GM19239 (cell line): ENCODE results near the gene NEK3.
"Not testable (repeated sequence)": the region's sequence is repeated elsewhere in the genome, so short reads cannot be mapped to it uniquely, and the experiment has no call there.

Experiments used
- DNase-seq: peaks from one replicate; pipeline ENCODE4 v3.0.0; 2011; ENCODE audit warnings: low spot score; ENCODE audit not compliant: insufficient read length
- FAIRE-seq: peaks from 2 replicates; lab custom pipeline; 2011; peaks lifted over from hg19 to GRCh38; lab: Jason Lieb, UNC

NEK3 gene, protein sequence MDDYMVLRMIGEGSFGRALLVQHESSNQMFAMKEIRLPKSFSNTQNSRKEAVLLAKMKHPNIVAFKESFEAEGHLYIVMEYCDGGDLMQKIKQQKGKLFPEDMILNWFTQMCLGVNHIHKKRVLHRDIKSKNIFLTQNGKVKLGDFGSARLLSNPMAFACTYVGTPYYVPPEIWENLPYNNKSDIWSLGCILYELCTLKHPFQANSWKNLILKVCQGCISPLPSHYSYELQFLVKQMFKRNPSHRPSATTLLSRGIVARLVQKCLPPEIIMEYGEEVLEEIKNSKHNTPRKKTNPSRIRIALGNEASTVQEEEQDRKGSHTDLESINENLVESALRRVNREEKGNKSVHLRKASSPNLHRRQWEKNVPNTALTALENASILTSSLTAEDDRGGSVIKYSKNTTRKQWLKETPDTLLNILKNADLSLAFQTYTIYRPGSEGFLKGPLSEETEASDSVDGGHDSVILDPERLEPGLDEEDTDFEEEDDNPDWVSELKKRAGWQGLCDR

DNA sequence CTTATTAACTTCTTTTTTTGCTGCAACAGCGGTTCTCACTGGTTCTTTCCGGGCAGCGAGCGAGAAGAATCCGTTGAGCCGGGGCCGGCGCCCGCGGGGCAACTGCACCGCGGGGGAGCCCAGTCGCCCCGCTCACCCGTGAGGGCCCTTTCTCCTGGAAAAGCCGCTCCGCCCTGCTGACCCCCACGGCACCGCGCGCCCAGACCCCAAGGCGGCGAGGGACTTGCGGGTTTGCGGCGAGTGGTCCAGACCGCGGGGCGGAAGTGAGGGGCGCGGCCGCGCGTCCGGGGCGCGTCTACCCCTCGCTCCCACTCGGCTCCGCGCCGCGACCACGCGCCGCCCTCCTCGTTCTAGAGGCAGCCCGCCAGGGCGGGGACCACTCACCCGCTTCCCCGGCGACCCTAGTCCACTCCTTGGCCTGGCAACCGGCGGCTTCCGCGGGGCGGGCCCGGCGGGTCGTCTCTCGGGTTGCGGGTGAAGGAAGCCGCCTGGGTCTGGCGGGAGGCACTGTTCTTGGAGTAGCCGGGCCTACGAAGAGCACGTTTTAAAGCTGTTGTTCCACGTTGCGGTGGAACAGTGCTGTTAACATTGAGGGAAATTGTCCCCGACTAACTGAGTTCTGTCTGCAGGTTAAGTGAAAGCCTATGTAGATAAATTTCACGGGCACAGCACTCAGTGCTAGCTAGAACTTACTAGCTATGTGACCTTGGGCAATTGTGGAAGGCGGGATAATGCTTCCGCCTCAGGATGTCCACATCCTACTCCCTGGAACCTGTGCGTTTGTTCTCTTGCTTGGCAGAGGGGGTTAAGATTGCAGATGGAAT lies at the start of gene NEK3:
NEK3 (minus strand) TSS at position 439 of the 824 bp plus-strand sequence. CDS start 3,406 bp downstream, outside the sequence.
- FAIRE-seq (peak; percentile 72), DNase-seq (peak; percentile 58)

DNA sequence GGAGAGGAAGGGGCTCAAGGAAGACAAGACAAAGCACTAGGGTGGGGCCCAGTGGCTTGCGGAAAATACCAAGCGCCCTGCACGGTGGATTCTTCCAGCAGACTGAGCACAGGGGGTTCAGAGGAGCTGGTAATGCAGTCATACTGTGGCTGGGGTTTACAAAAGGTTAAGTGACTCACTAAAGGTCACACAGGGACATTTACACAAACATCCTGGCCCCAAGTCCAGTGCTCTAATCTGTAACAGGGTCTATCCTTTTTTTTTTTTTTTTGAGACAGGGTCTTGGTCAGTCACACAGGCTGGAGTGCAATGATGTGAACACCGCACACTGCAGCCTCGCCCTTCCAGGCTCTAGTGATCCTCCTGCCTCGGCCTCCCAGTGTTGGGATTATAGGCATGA lies 49.0 kb upstream of the NEK3 start:
- DNase-seq, FAIRE-seq: not testable (repeated sequence)

DNA sequence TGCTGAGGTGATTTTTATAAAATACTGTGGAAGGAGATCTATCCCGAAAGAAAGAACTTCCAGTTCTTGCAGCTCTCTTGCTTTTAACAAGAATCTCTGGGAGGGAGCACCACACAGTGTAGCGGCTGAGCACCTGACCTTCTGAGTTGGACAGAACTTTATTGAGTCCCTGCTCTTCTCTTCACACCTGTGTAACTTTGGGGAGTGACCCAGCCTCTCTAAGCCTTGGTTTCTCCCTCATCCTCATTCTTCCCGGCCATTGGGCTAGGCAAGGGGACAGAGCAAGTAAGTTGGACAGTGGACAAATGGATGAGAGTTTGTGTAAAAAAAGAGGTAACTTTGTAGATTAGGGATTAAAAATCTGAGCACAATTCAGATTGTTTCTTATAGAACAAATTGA lies 48.5 kb upstream of the NEK3 start:
- FAIRE-seq, DNase-seq: not testable (repeated sequence)

DNA sequence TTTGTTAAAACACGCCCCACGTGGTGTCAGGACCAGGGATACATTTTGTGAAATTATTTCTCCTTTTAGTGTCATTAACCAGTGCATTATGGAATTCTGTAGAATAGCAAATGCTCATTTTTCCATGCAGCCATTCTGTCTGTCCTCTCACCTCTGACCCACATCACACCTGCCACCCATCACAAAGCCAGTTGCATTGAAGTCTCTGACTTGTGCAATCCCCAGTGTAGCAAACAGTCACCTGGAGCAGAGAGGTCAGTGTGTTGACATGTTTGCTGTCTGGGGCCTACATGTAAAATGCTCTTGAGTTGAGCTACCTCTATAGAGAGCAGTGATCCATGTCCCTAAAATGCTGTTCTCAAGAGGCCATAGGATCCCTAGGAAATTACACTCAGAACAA lies 47.9 kb upstream of the NEK3 start:
- FAIRE-seq, DNase-seq: not testable (repeated sequence)

DNA sequence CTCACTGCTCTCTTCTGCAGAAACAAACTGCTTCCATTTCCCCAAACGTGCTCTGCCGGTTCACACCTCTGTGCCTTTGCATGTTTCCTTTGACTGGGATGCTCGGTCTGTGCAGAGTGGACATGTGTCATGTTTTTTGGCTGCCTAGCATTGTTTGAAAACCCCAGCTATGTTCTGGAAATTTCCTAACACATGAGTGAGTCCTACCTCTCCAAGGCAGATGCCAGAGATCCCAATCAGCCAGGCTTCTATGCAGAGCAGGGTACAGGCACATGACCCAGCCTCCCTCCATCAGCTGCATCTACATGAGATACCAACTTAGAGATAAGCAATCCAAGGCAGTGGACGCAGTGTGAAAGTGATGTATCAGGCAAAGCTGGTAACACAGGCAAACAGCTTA lies 45.1 kb upstream of the NEK3 start:
- not testable (repeated sequence) for DNase-seq

DNA sequence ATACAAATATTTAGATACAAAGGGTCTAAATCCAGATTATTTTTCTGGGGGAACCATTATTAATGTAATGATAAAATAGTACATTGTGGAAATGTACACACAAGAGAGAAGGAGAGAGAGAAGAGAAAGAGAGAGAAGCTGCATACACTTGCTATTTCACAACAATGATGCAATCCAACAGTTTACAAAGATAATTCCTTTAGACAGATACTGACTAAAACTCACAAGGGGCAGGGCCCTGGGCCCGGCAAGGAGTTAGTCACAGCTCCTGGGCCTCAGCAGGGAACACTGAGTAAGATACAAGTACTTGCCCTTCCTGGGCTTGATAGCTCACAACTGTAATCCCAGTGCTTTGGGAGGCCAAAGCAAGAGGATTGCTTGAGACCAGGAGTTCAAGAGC lies 44.5 kb upstream of the NEK3 start:
- FAIRE-seq, DNase-seq: not testable (repeated sequence)

More for the DNA sequence above, 45.1 kb upstream of the NEK3 start:
- not testable (repeated sequence) for FAIRE-seq

DNA sequence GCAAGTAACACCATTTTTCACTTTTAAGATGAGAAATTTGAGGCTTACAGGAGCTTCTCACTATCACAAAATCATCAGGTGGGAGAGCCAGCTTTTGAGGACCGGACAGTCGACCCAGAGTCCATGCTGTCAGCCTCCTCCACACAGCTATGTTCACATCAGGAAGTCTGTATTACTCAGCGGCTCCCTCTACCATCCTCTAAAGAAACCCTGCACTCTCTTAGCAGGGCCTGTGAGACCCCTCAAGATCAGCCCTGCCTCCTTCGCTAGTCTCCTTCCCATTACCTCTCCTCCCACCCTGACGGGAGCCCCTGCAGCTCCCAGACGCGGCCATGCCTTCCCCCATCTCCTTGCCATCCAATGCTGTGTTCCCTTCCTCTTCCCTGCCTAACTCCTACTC lies 43.1 kb upstream of the NEK3 start:
- not testable (repeated sequence) for DNase-seq, FAIRE-seq

DNA sequence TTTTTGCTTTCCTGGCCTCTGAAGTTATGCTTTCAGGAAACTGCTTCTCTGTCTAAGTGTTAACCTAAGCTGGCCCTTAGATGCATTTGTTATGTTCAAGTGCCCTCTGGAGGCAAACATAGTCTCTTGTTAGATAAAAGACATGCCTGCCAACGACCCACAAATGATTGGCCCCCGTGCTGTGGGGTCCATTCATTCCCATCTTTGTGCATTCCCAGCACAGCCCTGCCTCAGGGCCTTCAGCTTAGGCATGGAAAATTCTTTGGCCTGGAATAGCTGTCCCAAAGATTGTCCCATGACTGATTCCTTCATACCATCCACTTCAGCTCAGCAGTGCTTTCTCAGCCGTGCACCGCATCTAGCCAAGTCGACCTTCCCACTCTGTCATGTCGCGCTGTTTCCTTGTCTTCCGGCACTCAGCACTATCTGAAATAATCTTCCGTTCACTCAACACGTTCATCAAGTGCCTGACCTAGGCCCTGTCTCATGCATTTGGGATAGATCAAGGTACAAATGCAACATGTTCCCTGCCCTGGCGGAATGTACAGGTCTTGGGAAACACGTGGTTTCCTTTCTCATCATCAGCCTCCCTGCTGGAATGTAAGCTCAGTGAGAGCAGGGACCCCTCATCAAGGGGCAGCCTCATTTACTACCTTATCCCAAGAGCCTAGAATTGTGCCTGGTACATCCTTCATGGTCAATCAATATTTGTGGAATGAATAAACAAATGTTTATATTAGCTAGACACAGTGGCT lies 42.2 kb upstream of the NEK3 start:
- FAIRE-seq, DNase-seq: not testable (repeated sequence)

DNA sequence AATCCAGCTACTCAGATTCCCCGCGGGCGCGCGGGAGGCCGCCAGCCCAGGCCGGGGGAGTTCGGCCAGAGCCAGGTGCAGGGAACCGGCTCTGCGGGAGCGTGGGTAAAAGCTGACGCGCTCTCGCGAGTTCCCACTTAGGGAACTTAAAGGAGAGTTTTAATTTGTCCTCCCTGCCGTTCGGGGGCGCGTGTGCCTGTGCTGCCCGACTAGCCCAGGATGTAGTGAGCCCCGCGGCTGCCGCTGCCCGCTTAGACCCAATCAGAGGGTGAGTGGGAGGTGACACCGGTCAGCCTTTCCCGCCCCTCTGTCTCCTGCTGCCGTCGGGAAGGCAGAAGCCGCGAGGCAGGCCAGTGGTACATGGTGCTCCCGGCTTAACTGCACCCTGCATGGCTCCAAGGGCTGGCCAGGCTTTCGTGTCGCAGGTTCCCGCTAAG lies 36.0 kb upstream of the NEK3 start:
- FAIRE-seq (peak; percentile 72), DNase-seq (peak; percentile 65)

DNA sequence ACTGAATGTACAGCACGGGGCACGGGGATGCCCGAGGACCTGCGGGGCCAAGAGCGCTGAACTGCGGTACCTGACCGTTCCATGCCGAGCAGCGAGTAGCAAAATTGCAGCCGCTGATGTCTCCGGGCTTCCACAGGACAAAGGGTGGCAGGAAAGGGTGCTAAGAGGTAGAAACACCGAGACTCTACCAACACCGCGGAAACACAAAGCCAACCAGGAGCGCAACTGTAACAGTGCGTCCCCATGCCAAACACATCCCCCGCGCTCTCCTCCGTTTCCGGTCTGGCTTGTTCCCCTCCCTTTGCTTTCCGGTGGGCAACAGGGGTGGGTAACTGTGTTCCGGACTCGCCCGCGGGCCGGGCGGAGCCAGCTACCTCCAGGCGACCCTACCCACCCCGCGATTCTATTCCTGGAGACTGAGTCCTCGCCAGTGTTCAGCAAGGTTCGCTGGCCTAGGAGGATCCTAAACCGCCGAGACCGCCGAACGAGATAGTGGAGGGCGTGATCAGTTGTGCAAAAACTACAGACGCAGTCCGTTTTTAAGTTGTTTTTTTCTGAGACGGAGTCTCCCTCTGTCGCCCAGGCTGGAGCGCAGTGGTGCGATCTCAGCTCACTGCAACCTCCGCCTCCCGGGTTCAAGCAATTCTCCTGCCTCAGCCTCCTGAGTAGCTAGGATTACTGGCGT lies 34.9 kb upstream of the NEK3 start:
- peak; percentile 92 for FAIRE-seq
- DNase-seq, result peak; percentile 61

DNA sequence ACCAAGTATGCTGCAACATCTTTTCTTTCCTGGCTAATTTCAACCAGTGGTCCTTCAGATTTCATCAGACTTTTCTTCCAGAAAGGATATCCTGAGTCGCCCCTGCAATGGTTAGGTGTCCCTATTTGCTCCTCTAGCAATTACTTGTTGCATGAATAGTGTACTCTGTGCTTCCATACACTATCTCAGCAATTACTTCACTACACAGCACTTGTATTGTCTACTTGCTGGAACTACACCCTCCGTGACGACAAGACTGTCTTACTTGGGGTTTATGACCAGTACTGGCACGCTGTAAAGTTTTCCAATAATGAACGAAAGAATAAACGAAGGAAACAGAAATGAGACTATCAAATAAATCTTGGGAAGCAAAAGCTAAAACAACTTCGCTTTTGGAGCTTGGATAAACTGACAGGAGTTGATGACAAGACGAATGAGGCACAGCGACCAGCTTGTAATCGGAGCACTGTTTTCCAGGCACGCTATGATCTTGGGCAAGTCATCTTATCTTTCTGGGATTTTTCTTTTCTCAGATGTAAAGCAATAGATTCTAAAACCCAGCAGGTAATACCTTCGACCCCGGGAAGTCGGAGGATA lies 34.3 kb upstream of the NEK3 start:
- peak; percentile 79 for FAIRE-seq
- DNase-seq, result not testable (repeated sequence)

DNA sequence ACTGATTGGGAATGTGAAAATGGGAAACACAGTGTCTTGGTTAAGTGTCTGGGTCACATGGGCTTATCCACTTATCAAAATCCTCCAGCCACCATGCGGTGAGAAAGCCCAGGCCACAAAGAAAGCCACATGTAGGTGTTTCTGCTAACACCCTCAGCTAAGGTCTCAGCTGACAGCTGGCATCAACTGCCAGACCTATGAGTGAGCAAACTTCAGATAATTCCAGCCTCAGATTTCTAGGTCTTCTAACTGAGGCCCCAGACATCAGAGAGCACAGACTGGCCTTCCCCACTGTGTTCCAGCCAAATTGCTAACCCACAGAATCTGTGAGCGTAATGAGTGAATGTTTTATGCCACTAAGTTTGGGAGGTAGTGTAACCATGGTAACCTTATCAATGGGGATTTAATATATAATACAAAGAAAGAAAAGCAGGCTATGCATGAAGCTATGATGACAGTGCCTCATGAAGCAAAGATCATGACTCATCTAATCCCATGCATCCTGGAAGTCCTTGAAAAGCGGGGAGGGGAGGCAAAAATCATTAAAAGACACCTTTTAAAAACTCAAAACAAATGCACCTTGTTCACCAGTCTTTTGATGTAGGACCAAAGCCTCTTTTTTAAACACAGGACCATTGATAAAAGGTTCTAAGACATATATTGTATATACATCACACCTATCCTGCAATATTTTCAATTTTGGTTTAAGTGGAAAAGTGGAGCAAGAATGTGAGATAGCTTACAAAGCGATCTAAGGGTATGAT lies 28.2 kb upstream of the NEK3 start:
- not testable (repeated sequence) for DNase-seq

DNA sequence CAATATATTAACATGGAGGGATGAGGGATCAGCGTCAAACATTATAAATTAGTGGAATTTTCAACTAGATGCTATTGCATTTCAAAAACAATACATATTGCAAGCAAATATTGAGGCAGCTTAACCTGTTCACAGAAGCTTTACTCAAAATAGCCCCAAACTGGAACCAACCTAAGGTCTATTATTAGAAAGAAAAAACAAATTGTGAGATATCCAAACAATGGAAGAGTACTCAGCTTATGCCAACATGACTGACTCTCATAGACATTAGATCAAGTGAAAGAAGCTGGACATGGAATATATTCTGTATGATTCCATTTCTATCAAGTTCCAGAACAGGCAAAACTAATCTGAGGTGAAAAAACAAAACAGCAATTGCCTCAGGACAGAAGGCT lies 27.6 kb upstream of the NEK3 start:
- FAIRE-seq, result no peak

More for the DNA sequence above, 28.2 kb upstream of the NEK3 start:
- not testable (repeated sequence) for FAIRE-seq

DNA sequence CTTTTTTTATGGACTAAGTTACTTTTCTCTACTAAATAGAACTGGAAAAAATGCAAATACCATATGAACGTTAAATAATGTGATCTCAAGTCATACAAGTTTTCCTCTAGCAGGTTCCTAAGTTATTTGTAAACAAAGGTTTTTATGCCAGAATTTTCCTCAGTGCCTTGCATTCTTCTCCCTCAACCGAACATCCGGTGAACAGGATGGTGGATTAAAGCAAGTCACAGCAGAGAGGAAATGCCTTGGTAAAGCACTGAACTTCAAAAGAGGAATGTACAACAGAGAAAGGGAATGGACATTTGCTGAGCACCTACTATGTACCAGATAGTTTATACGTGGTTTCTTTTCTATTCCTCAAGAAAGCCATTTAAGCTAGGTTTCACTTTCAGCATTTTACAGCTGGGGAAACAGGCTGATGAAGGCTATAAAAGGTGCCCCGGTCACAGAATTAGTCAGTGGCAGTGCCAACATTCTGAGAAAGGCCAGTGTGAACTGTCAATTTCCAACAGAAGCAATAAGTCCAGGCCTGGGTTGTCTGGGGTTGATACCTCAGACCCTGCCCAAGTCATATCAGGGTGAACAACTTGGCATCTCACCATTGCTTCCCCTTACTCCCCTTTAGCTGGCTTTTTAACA lies 22.0 kb upstream of the NEK3 start:
- FAIRE-seq, result peak; percentile 98

More for the DNA sequence above, 27.6 kb upstream of the NEK3 start:
- no peak for DNase-seq

DNA sequence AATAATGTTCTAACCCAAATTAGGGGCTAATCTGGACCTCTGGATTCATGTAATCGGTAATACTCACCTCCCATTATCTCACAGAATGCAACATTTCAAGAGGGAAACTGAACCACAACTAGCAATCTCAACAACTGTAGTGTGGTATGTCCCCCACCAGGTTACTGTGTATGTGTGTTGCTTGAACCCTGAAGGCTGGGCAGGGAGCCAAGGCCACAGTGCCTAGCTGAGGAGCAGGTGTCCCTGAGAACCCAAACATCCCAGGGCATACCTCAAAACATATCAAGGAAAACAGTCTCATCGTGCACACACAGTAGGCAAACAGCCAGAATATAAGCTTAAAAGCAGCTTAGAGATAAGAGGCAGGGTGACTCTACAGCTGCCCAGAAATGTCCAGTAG lies 20.5 kb upstream of the NEK3 start:
- FAIRE-seq (peak; percentile 64), DNase-seq (no peak)

More for the DNA sequence above, 22.0 kb upstream of the NEK3 start:
- not testable (repeated sequence) for DNase-seq

DNA sequence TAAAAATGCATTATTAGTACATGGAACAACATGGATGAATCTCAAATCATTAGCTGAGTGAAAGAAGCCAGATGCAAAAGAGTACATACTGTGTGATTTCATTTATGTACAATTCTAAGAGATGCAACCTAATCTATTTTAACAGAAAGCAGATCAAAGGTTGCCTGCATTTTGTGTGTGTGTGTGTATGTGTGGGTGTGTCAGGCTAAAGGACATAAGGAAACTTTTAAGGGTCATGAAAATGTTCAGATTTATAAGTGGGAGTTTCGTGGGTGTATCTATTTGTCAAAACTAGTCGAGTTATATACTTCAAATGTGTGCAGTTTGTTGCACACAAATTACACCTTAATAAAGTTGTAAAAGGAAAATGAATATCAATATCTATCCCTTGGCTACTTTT lies 17.9 kb upstream of the NEK3 start:
- DNase-seq, result no peak
- no peak for FAIRE-seq

DNA sequence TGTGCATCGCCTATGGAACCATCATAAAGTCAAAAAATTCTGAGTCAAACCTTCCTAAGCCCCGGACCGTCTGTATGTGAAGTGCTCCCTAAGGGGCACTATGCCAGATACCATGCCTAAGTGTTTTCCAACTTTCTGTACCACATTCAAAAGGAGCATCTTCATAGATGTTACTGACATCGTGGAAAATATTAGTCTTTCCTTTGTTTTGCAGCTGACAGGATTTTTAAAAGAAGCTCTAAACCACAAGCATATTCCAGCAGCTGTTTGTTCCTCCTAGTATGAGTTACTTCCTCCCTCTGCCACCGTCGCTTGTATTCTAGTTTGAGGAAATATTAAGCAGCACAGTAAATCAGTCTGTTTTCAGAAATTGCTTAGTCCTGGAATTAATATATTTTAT lies 14.6 kb upstream of the NEK3 start:
- FAIRE-seq, result not testable (repeated sequence)

DNA sequence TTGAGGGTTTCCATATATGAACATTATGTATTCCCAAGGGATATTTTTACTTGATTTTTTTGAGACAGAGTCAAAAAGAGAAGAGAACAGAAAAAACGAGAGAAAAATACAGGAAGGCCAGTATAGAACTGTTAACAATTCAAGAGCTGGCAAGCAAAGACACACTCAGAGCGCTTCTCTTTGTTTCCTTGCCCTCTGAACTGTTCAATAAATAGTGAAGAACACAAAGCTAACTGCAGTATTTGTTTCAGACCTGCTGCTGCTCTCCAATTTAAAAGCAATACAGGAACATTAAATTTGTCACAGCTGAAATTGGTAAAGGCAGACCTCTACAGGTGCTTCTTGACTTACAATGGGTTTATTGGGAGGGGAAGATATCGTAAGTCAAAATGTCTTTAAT lies 14.0 kb upstream of the NEK3 start:
- FAIRE-seq (no peak), DNase-seq (no peak)

More for the DNA sequence above, 14.6 kb upstream of the NEK3 start:
- DNase-seq, result not testable (repeated sequence)
